H1 (cell line): Measurements from ENCODE around the gene OR5AR1.

Source experiments
- FOSL1 ChIP-seq: IDR thresholded peaks from 2 replicates; pipeline ENCODE4 v1.6.1; 2011; ENCODE audit warnings: mild to moderate bottlenecking, low read depth, low read length, moderate library complexity; ENCODE audit not compliant: insufficient read depth
- GABPA ChIP-seq: IDR thresholded peaks from 2 replicates; pipeline ENCODE4 v1.6.1; 2011; ENCODE audit warnings: mild to moderate bottlenecking, low read length, moderate library complexity, borderline replicate concordance; ENCODE audit not compliant: insufficient read depth
- POLR2AphosphoS5 ChIP-seq: IDR thresholded peaks from 2 replicates; pipeline ENCODE4 v1.6.1; 2011; ENCODE audit warnings: low read depth, low read length
- SAP30 ChIP-seq: fragments of 300-600 bp; sonication (generic); IDR thresholded peaks from 2 replicates; pipeline ENCODE4 v1.7.1; 2012; ENCODE audit warnings: low read length, moderate library complexity, mild to moderate bottlenecking, inconsistent platforms; ENCODE audit not compliant: insufficient read depth, insufficient replicate concordance
- TCF12 ChIP-seq: IDR thresholded peaks from 2 replicates; pipeline ENCODE4 v1.6.1; 2011; ENCODE audit warnings: low read depth, mild to moderate bottlenecking, low read length
- TEAD4 ChIP-seq: IDR thresholded peaks from 2 replicates; pipeline ENCODE4 v1.6.1; 2012; ENCODE audit warnings: low read depth, low read length, inconsistent platforms, mixed read lengths
- YY1 ChIP-seq: IDR thresholded peaks from 2 replicates; pipeline ENCODE4 v1.6.1; 2011; ENCODE audit warnings: low read depth, mild to moderate bottlenecking, low read length
- TF ChIP-seq, protein P1 (sequence below), 3 experiments: IDR thresholded peaks; 1 replicate in 2 of 3; 2 replicates in 1 of 3; pipeline versions ENCODE4 v1.5.1 to v1.6.1; 2011; ENCODE audit warnings: low read length in 3 of 3, mild to moderate bottlenecking in 3 of 3, inconsistent platforms in 2 of 3, low read depth in 1 of 3, moderate library complexity in 1 of 3; ENCODE audit not compliant: insufficient read depth in 1 of 3; ENCODE audit errors: control extremely low read depth in 1 of 3
- TF ChIP-seq, protein P2 (sequence below): IDR thresholded peaks from 2 replicates; pipeline ENCODE4 v1.6.1; 2011; ENCODE audit warnings: low read length, improper control_type of control experiment
- TF ChIP-seq, protein P3 (sequence below): IDR thresholded peaks from 2 replicates; pipeline ENCODE4 v1.6.1; 2011; ENCODE audit warnings: low read depth, mild to moderate bottlenecking, low read length; ENCODE audit not compliant: insufficient read depth
- TF ChIP-seq, protein P4 (sequence below): IDR thresholded peaks from 2 replicates; pipeline ENCODE4 v1.6.1; 2012; ENCODE audit warnings: inconsistent platforms

DNA sequence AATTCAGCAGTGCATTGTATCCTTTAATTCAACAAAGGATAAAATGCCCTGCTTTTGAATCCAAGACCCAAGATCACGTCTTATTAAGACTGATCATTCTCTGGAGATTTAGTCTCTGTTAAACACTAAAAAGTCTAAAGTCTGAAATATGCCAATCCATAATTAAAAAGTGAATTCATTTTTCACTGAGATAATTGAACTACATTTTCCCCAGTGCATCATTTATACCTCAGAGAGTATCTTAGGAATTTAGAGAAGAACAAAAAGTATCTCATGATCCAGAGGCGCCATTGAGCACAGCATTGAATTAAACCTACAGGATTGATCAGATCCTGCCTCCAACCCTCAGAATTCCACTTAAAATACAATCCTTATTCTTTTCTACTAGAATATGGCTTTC, 26.6 kb upstream of the OR5AR1 start:
- TF ChIP-seq, protein P1, sequence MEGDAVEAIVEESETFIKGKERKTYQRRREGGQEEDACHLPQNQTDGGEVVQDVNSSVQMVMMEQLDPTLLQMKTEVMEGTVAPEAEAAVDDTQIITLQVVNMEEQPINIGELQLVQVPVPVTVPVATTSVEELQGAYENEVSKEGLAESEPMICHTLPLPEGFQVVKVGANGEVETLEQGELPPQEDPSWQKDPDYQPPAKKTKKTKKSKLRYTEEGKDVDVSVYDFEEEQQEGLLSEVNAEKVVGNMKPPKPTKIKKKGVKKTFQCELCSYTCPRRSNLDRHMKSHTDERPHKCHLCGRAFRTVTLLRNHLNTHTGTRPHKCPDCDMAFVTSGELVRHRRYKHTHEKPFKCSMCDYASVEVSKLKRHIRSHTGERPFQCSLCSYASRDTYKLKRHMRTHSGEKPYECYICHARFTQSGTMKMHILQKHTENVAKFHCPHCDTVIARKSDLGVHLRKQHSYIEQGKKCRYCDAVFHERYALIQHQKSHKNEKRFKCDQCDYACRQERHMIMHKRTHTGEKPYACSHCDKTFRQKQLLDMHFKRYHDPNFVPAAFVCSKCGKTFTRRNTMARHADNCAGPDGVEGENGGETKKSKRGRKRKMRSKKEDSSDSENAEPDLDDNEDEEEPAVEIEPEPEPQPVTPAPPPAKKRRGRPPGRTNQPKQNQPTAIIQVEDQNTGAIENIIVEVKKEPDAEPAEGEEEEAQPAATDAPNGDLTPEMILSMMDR (IDR thresholded peaks at IDR 0.05; ENCODE audit: control extremely low read depth in 1 of 3, insufficient read depth in 1 of 3, low read depth in 1 of 3, low read length in 3 of 3), result no peak
- TF ChIP-seq YY1 (no peak), GABPA (no peak), TEAD4 (no peak), SAP30 (no peak), TCF12 (no peak), POLR2AphosphoS5 (no peak), FOSL1 (no peak)
- TF ChIP-seq, protein P2, sequence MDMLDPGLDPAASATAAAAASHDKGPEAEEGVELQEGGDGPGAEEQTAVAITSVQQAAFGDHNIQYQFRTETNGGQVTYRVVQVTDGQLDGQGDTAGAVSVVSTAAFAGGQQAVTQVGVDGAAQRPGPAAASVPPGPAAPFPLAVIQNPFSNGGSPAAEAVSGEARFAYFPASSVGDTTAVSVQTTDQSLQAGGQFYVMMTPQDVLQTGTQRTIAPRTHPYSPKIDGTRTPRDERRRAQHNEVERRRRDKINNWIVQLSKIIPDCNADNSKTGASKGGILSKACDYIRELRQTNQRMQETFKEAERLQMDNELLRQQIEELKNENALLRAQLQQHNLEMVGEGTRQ, result no peak
- TF ChIP-seq, protein P3, sequence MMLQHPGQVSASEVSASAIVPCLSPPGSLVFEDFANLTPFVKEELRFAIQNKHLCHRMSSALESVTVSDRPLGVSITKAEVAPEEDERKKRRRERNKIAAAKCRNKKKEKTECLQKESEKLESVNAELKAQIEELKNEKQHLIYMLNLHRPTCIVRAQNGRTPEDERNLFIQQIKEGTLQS, result no peak
- TF ChIP-seq, protein P4, sequence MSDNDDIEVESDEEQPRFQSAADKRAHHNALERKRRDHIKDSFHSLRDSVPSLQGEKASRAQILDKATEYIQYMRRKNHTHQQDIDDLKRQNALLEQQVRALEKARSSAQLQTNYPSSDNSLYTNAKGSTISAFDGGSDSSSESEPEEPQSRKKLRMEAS, result no peak
